GM23248 (cell line): ENCODE data around the gene USP28. TPM values are rescaled to one million over a fixed set of nuclear protein-coding genes. Genes with fewer than 3 reads are reported as not detected.
"Not testable (repeated sequence)": the region's sequence is repeated elsewhere in the genome, so short reads cannot be mapped to it uniquely, and the experiment has no call there.

Experiments used
- DNase-seq: peaks from one replicate; pipeline ENCODE4 v3.0.0-alpha.2; 2015
- H2AFZ ChIP-seq: fragments of 200-600 bp; sonication (generic); 2 replicates; pipeline ENCODE4 v1.6.1; 2016; ENCODE audit warnings: antibody characterized with exemption
- H3F3A ChIP-seq: fragments of 200-600 bp; sonication (generic); 2 replicates; pipeline ENCODE4 v1.6.1; 2016; ENCODE audit warnings: mild to moderate bottlenecking, antibody characterized with exemption, mixed run types; ENCODE audit not compliant: insufficient read depth
- H3K27ac ChIP-seq: fragments of 200-600 bp; sonication (generic); 2 replicates; pipeline ENCODE4 v1.5.1; 2016; ENCODE audit warnings: mild to moderate bottlenecking
- H3K27me3 ChIP-seq: fragments of 200-600 bp; sonication (generic); replicated peaks from 2 replicates; pipeline ENCODE4 v1.6.1; 2016; ENCODE audit warnings: mild to moderate bottlenecking; ENCODE audit not compliant: insufficient read depth
- H3K36me3 ChIP-seq: fragments of 200-600 bp; sonication (generic); 2 replicates; pipeline ENCODE4 v1.6.1; 2016; ENCODE audit warnings: low read depth, mild to moderate bottlenecking
- H3K4me1 ChIP-seq: fragments of 200-600 bp; sonication (generic); 2 replicates; pipeline ENCODE4 v1.6.1; 2016; ENCODE audit warnings: mild to moderate bottlenecking; ENCODE audit not compliant: insufficient read depth
- H3K4me2 ChIP-seq: fragments of 200-600 bp; sonication (generic); one replicate; pipeline ENCODE4 v1.6.1; 2016; ENCODE audit warnings: mild to moderate bottlenecking; ENCODE audit not compliant: unreplicated experiment
- H3K4me3 ChIP-seq: fragments of 200-600 bp; sonication (generic); 2 replicates; pipeline ENCODE4 v1.5.1; 2016; ENCODE audit warnings: mild to moderate bottlenecking
- H3K79me2 ChIP-seq: fragments of 200-600 bp; sonication (generic); 2 replicates; pipeline ENCODE4 v1.6.1; 2016; ENCODE audit warnings: mild to moderate bottlenecking; ENCODE audit not compliant: insufficient read depth
- H3K9ac ChIP-seq: fragments of 200-600 bp; sonication (generic); 2 replicates; pipeline ENCODE4 v1.6.1; 2016; ENCODE audit warnings: mild to moderate bottlenecking
- H3K9me2 ChIP-seq: fragments of 200-600 bp; sonication (generic); 2 replicates; pipeline ENCODE4 v1.6.1; 2016; ENCODE audit warnings: mixed run types, mild to moderate bottlenecking, moderate library complexity; ENCODE audit not compliant: insufficient read depth
- H3K9me3 ChIP-seq: fragments of 200-600 bp; sonication (generic); one replicate; pipeline ENCODE4 v1.6.1; 2017; ENCODE audit warnings: low read depth
- H4K20me1 ChIP-seq: fragments of 200-600 bp; sonication (generic); 2 replicates; pipeline ENCODE4 v1.6.0; 2016; ENCODE audit not compliant: insufficient read depth
- EZH2 ChIP-seq: fragments of 200-600 bp; sonication (generic); IDR thresholded peaks from 2 replicates; pipeline ENCODE4 v1.6.1; 2018; ENCODE audit warnings: antibody characterized with exemption, mild to moderate bottlenecking; ENCODE audit not compliant: insufficient read depth, poor library complexity, severe bottlenecking
- EZH2phosphoT487 ChIP-seq: fragments of 200-600 bp; sonication (generic); IDR thresholded peaks from 2 replicates; pipeline ENCODE4 v1.6.1; 2018; ENCODE audit warnings: antibody characterized with exemption, moderate library complexity, mild to moderate bottlenecking, low read depth; ENCODE audit not compliant: insufficient read depth
- WGBS, 2 experiments: methylation state at CpG; one replicate each; pipeline ENCODE4 v1.1.6; 2015 to 2017; ENCODE audit warnings: low lambda C conversion rate in 2 of 2, low coverage in 1 of 2; ENCODE audit errors: missing lambda C conversion rate in 2 of 2; 5-methylcytosine and 5-hydroxymethylcytosine counted together
- in situ Hi-C: fragments of 300-500 bp; cut with MboI; formaldehyde crosslinking; loops from 2 replicates; pipeline ENCODE4 v1.15.0; 2020
- polyA plus RNA-seq: library from polyadenylated mRNA; unstranded; fragments of >200 nt; fragmentation: Nextera tagmentation; extraction: Ambion mirVana; gene quantifications from 2 replicates; pipeline ENCODE4 v1.2.1, GENCODE V29; 2016
- small RNA-seq: library from RNA; depleted of rRNA; stranded (forward); fragments of <200 nt; gene quantifications from one replicate; pipeline ENCODE3, GENCODE V24; 2014; ENCODE audit warnings: low read depth, low replicate concordance
- total RNA-seq: library from RNA; depleted of rRNA; stranded (reverse); fragments of >200 nt; shearing (Covaris generic); gene quantifications from 2 replicates; pipeline ENCODE4 v1.2.3, GENCODE V29; 2014; rRNA removed

USP28 gene
- total and polyA plus RNA-seq, 2 experiments from 2014 or later = 17.1 to 25.1 TPM

DNA sequence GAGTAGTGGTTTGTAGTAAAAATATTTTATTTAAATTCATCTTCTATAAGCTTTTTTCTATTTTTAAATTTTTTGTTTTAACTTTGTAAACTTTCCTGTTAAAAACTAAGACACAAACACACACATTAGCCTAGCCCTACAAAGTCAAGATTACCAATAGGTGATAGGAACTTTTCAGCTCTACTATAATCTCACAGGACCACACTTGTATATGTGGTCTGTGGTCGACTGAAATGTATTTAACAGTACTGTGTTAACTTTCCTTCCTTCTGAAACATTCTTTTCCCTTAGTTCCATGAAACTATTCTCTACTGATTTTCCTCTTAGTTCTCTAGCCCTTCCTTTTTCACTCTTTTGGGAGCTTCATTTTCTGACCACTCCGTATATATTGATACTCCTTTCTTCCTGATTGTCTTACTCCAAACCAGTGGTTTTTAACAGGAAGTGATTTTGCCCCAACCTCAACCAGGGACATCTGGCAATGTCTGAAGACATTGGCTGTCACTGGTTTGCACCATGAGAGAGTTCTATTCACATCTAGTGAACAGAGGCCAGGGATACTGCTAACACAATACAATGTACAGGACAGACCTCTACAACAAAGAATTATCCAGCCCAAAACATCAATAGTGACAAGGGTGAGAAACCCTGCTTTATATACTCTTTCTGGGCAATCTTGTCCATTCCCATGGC, 110.7 kb downstream of the USP28 start:
- no peak overlapping the region for H3K9ac ChIP-seq
- H3K4me3 ChIP-seq = no peak overlapping the region
- no peaks in the 10 kb centered on the region for H3K4me1 ChIP-seq
- H4K20me1 ChIP-seq = no peaks in the 10 kb centered on the region
- H3K79me2 ChIP-seq = peaks cover 85% of the 10 kb centered on the region
- H3K9me2 ChIP-seq = no peaks in the 10 kb centered on the region
- no peaks in the 10 kb centered on the region for H3K27me3 ChIP-seq
- H3F3A ChIP-seq = no peaks in the 10 kb centered on the region
- no peak overlapping the region for H2AFZ ChIP-seq
- TF ChIP-seq EZH2 (no peak), EZH2phosphoT487 (no peak)
- H3K9me3 ChIP-seq = no peaks in the 10 kb centered on the region
- WGBS, 2 experiments = 73 to 83% methylated on average over 2 of the region's 2 CpGs
- no peak for DNase-seq
- no peak overlapping the region for H3K27ac ChIP-seq
- H3K4me2 ChIP-seq = no peak overlapping the region
- in situ Hi-C loops = no loop called here
- H3K36me3 ChIP-seq = peaks cover 26% of the 10 kb centered on the region

DNA sequence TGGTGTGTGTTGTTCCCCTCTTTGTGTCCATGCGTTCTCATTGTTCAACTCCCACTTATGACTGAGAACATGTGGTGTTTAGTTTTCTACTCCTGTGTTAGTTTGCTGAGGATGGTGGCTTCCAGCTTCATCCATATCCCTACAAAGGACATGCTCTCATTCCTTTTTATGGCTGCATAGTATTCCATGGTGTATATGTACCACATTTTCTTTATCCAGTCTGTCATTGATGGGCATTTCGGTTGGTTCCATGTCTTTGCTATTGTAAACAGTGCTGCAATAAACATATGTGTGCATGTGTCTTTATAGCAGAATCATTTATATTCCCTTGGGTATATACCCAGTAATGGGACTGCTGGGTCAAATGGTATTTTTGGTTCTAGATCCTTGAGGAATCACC, 112.3 kb downstream of the USP28 start:
- H3K27me3 ChIP-seq, H3K27ac ChIP-seq, H4K20me1 ChIP-seq, DNase-seq, H3K9ac ChIP-seq, in situ Hi-C loops, H3K4me1 ChIP-seq, H3F3A ChIP-seq, H2AFZ ChIP-seq, H3K4me2 ChIP-seq, H3K4me3 ChIP-seq, H3K9me2 ChIP-seq, H3K9me3 ChIP-seq: not testable (repeated sequence)
- Histone ChIP-seq H3K79me2 (peaks cover 69% of the 10 kb centered on the region), H3K36me3 (peaks cover 33% of the 10 kb centered on the region)
- WGBS, 2 experiments = 96 to 100% methylated on average over 2 of the region's 2 CpGs

DNA sequence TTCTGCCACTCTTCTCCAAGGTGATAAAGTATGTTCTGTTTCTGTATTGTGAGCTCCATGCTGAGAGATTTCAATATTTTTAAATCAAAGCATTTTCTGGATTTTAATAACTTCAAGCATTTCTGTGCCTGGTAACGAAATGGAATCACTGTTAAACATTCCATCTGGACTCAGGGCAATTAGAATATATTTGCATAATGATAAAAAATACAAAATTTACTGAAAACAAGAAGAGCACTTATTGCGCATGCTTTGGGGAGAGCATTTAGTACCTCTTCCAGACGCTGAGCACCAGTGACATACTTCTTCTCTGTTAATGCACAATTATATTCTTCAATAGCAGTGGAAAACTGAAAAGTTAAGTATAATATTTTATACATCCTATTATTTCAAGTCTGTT, 115.1 kb downstream of the USP28 start:
- H3K4me2 ChIP-seq = no peak overlapping the region
- no peak overlapping the region for H2AFZ ChIP-seq
- in situ Hi-C loops = no loop called here
- DNase-seq = no peak
- H3K9me2 ChIP-seq = no peaks in the 10 kb centered on the region
- no peaks in the 10 kb centered on the region for H3K9me3 ChIP-seq
- 97% methylated on average over 3 of the region's 3 CpGs for WGBS, 2 experiments
- no peak overlapping the region for H3K27ac ChIP-seq
- no peak overlapping the region for H3K4me3 ChIP-seq
- H3K79me2 ChIP-seq = peaks cover 44% of the 10 kb centered on the region
- no peaks in the 10 kb centered on the region for H3K27me3 ChIP-seq
- peaks cover 40% of the 10 kb centered on the region for H3K36me3 ChIP-seq
- no peaks in the 10 kb centered on the region for H3F3A ChIP-seq
- no peaks in the 10 kb centered on the region for H3K4me1 ChIP-seq
- no peak overlapping the region for H3K9ac ChIP-seq
- TF ChIP-seq EZH2 = no peak
- TF ChIP-seq EZH2phosphoT487 = no peak
- H4K20me1 ChIP-seq = no peaks in the 10 kb centered on the region

DNA sequence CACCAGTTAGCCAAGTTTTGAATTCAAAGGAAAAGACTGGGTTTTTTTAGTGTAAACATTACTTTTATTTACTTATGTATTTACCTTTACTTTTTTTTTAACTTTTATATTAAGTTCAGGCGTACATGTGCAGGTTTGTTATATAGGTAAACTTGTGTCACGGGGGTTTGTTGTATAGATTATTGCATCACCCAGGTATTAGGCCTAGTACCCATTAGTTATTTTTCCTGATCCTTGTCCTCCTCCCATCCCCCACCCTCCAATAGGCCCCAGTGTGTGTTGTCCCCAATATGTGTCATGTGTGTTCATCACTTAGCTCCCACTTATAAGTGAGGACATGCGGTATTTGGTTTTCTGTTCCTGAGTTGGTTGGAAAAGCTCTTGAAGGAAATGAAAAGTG, 122.4 kb downstream of the USP28 start:
- no peaks in the 10 kb centered on the region for H3K4me1 ChIP-seq
- no peak overlapping the region for H2AFZ ChIP-seq
- DNase-seq = no peak
- no peaks in the 10 kb centered on the region for H3K79me2 ChIP-seq
- in situ Hi-C loops = no loop called here
- no peaks in the 10 kb centered on the region for H3K9me3 ChIP-seq
- no peak for TF ChIP-seq EZH2
- no peak for TF ChIP-seq EZH2phosphoT487
- WGBS, 2 experiments = 98 to 99% methylated on average over 3 of the region's 3 CpGs
- no peak overlapping the region for H3K9ac ChIP-seq
- H3K27me3 ChIP-seq = no peaks in the 10 kb centered on the region
- H4K20me1 ChIP-seq = no peaks in the 10 kb centered on the region
- H3K4me3 ChIP-seq = no peak overlapping the region
- no peak overlapping the region for H3K27ac ChIP-seq
- no peak overlapping the region for H3K4me2 ChIP-seq
- H3F3A ChIP-seq = no peaks in the 10 kb centered on the region
- peaks cover 32% of the 10 kb centered on the region for H3K36me3 ChIP-seq
- H3K9me2 ChIP-seq = no peaks in the 10 kb centered on the region

Small RNAs within 50 kb of the gene (small RNA-seq; reads per million reads assigned to genes)
- gene LRRC37A13P (not detected), gene RNU6-1107P (not detected), gene RPS29P19 (not detected)

Other genes with a start within 250 kb of the USP28 start
- gene TMPRSS5, start 169.3 kb downstream of the USP28 start, total RNA-seq = not detected in 2 replicates
- not detected in 2 replicates for gene TMPRSS5, start 169.3 kb downstream of the USP28 start, polyA plus RNA-seq
- gene ZW10, start 101.9 kb downstream of the USP28 start, total RNA-seq = 19.7 and 21.6 TPM in 2 replicates
- gene ZW10, start 101.9 kb downstream of the USP28 start, polyA plus RNA-seq = 18.0 and 18.1 TPM in 2 replicates
- not detected in 2 replicates for gene CLDN25, start 95.8 kb downstream of the USP28 start, total RNA-seq
- gene CLDN25, start 95.8 kb downstream of the USP28 start, polyA plus RNA-seq = not detected in 2 replicates
- not detected in 2 replicates for gene HTR3B, start 29.2 kb upstream of the USP28 start, total RNA-seq
- gene HTR3B, start 29.2 kb upstream of the USP28 start, polyA plus RNA-seq = not detected in 2 replicates
- gene HTR3A, start 99.5 kb upstream of the USP28 start, total RNA-seq = not detected in 2 replicates
- gene HTR3A, start 99.5 kb upstream of the USP28 start, polyA plus RNA-seq = not detected in 2 replicates
- not detected in 2 replicates for gene ZBTB16, start 184.1 kb upstream of the USP28 start, total RNA-seq
- gene ZBTB16, start 184.1 kb upstream of the USP28 start, polyA plus RNA-seq = not detected in 2 replicates